HUES6 (cell line): Measurements from ENCODE around the gene TBR1.

Source experiments
- H3K27ac ChIP-seq: 2 replicates; pipeline ENCODE4 v1.7.0; 2013; ENCODE audit warnings: low read depth, mild to moderate bottlenecking, low read length, inconsistent platforms
- H3K27me3 ChIP-seq: 2 replicates; pipeline ENCODE4 v1.6.1; 2013; ENCODE audit warnings: low read length; ENCODE audit not compliant: control insufficient read depth, insufficient read depth
- H3K36me3 ChIP-seq: 2 replicates; pipeline ENCODE4 v1.6.1; 2013; ENCODE audit warnings: low read length; ENCODE audit not compliant: control insufficient read depth, insufficient read depth
- H3K4me1 ChIP-seq: 2 replicates; pipeline ENCODE4 v1.6.1; 2013; ENCODE audit warnings: low read length; ENCODE audit not compliant: control insufficient read depth, insufficient read depth
- H3K4me3 ChIP-seq: 2 replicates; pipeline ENCODE4 v1.5.1; 2013; ENCODE audit warnings: low read depth, low read length
- H3K9ac ChIP-seq: one replicate; pipeline ENCODE4 v1.6.1; 2013; ENCODE audit warnings: mild to moderate bottlenecking, low read length
- H3K9me3 ChIP-seq: 2 replicates; pipeline ENCODE4 v1.6.1; 2013; ENCODE audit warnings: low read depth, low read length; ENCODE audit not compliant: control insufficient read depth, insufficient read depth

The TBR1 gene

DNA sequence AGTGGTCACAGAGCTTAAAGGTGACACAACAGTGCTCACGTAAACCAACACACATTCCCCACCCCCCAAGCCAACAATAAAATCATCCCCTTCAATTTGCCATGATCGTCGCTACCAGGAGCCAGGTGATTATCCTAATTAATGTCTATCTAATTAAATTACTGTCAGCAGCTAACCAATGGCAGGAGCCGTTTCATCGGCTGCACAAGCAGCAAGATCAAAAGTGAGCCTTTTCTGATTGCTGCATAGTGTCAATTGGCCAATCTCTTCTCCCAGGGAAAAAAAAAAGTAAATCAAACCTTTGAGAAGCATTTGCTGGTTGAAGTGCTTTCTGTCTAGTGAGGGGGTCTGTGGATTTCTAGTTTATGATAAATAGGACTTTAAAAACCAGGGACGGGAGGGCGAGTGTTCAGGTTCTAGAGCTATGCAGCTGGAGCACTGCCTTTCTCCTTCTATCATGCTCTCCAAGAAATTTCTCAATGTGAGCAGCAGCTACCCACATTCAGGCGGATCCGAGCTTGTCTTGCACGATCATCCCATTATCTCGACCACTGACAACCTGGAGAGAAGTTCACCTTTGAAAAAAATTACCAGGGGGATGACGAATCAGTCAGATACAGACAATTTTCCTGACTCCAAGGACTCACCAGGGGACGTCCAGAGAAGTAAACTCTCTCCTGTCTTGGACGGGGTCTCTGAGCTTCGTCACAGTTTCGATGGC lies at the start of gene TBR1:
Gene TBR1 (plus strand): TSS at position 311 of the 721 bp plus-strand sequence. CDS start 114 bp downstream, at position 425.
- Histone ChIP-seq H3K36me3 (0 out of 2 replicates have a peak, but pooled peaks cover 2% of the 10 kb centered on the region), H3K27me3 (peaks cover 83% of the 10 kb centered on the region), H3K9me3 (no peaks in the 10 kb centered on the region), H3K4me3 (peak within 1 kb of the TSS; percentile 71), H3K9ac (no peak within 1 kb of the TSS), H3K4me1 (peaks cover 57% of the 10 kb centered on the region), H3K27ac (no peak within 1 kb of the TSS)

DNA sequence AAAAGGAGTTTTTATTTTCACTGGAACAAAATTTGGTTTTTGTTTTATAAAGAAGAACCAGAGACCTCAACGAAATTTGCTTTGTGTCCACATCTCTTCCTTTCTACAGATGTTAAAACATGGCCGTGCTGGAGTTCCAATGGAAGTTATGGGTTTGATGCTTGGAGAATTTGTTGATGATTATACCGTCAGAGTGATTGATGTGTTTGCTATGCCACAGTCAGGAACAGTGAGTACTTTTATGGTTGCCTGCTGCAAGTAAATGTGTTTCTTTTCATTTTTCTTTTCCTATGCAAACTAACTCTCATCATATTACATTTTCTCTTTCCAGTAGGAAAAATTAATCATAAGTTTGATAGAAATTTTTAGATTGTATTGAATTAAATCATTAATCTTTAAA lies 48.4 kb upstream of the TBR1 start:
- peaks cover 70% of the 10 kb centered on the region for H3K4me1 ChIP-seq
- H3K4me3 ChIP-seq = no peak overlapping the region
- peaks cover 9% of the 10 kb centered on the region for H3K36me3 ChIP-seq
- H3K27ac ChIP-seq = no peak overlapping the region
- no peaks in the 10 kb centered on the region for H3K27me3 ChIP-seq
- H3K9me3 ChIP-seq = peaks cover 5% of the 10 kb centered on the region
- no peak overlapping the region for H3K9ac ChIP-seq

DNA sequence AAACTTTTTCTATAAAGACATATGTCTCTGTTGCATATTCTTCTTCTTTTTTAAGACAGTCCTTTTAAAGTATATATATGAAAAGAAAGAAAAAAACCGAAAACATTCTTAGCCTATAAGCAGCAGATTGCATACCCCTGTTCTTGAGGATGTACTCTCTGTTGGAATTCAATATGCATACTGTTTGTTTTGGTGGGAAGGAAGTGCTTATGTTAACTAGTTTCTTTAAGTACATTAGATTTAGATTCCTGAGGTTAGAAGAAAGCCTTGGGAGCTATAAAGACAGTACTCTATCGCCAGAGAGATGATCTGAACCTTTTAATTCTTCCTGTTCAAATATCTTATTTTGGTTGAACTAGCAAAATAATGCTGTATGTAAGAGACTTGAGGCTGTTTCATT lies 46.8 kb upstream of the TBR1 start:
- Histone ChIP-seq H3K4me1 (peaks cover 70% of the 10 kb centered on the region), H3K27ac (no peak overlapping the region), H3K4me3 (no peak overlapping the region), H3K9ac (no peak overlapping the region), H3K27me3 (no peaks in the 10 kb centered on the region), H3K36me3 (peaks cover 6% of the 10 kb centered on the region), H3K9me3 (no peaks in the 10 kb centered on the region)

DNA sequence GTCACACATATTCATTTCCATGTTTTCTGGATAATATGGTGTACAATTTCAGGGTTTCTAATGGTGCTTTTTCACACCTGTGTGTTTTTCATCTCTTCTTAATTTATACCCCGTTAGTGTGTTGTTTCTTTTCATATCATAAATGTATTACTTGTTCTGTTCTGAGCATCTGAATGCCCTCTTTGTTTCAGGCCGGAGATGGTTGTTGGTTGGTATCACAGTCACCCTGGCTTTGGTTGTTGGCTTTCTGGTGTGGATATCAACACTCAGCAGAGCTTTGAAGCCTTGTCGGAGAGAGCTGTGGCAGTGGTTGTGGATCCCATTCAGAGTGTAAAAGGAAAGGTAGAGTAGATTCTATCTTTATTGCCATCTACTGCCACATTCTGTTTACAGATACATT lies 45.1 kb upstream of the TBR1 start:
- Histone ChIP-seq H3K36me3 (peaks cover 6% of the 10 kb centered on the region), H3K9me3 (no peaks in the 10 kb centered on the region), H3K4me1 (peaks cover 68% of the 10 kb centered on the region), H3K9ac (no peak overlapping the region), H3K4me3 (no peak overlapping the region), H3K27me3 (no peaks in the 10 kb centered on the region), H3K27ac (no peak overlapping the region; the same call in 1 of the 2 replicates)

GRCh38 chr2:161371869-161372268 lies 44.2 kb upstream of the TBR1 start:
- peak overlapping the region; percentile 46; the same call in 1 of the 2 replicates for H3K27ac ChIP-seq
- H3K27me3 ChIP-seq = no peaks in the 10 kb centered on the region
- H3K9me3 ChIP-seq = no peaks in the 10 kb centered on the region
- peaks cover 6% of the 10 kb centered on the region for H3K36me3 ChIP-seq
- H3K4me3 ChIP-seq = no peak overlapping the region
- H3K4me1 ChIP-seq = peaks cover 61% of the 10 kb centered on the region
- H3K9ac ChIP-seq = no peak overlapping the region

DNA sequence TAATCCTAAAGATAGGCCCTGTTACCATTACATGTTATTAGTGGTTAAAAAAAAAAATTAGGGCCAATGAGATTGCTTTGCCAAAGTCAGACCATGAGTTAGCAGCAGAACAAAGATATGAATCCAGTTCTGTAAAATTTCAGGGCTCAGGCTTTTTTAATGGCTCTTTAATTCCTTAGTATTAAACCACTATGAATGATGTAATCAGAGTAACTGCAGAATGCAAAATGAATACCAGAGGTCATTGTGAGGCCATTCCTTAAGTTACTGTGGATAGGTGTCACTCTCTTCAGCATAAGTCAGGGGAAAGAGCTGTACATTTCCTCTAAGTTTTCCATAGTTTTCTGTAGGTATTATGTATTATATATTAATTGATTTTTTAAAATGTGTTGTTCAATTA lies 42.2 kb upstream of the TBR1 start:
- H3K36me3 ChIP-seq = peaks cover 6% of the 10 kb centered on the region
- no peaks in the 10 kb centered on the region for H3K9me3 ChIP-seq
- no peaks in the 10 kb centered on the region for H3K27me3 ChIP-seq
- peaks cover 40% of the 10 kb centered on the region for H3K4me1 ChIP-seq
- H3K4me3 ChIP-seq = no peak overlapping the region
- H3K9ac ChIP-seq = no peak overlapping the region
- no peak overlapping the region for H3K27ac ChIP-seq

GRCh38 chr2:161374446-161374845 lies 41.7 kb upstream of the TBR1 start:
- no peak overlapping the region for H3K4me3 ChIP-seq
- H3K9ac ChIP-seq = no peak overlapping the region
- H3K4me1 ChIP-seq = peaks cover 35% of the 10 kb centered on the region
- H3K27ac ChIP-seq = no peak overlapping the region
- H3K9me3 ChIP-seq = no peaks in the 10 kb centered on the region
- H3K36me3 ChIP-seq = peaks cover 6% of the 10 kb centered on the region
- no peaks in the 10 kb centered on the region for H3K27me3 ChIP-seq

DNA sequence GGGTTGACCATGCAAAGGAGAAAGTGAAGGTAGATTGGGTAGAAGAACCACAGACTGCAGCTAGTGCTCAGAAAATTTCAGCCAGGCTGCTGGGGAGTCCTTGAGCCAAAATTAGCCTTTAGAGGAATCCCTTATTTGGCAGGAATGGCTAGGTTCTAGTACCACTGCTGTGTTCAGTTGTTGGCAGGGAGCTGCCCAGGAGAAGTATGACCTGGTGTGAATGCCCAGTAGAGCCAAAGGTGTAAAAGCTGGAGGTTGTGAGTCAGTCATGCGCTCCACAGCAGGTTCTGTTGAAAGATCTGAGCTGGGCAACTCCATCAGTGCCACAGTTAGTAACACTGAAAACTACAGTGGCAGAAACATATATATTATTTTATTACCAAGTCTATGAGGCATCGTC lies 36.4 kb upstream of the TBR1 start:
- no peaks in the 10 kb centered on the region for H3K27me3 ChIP-seq
- no peaks in the 10 kb centered on the region for H3K36me3 ChIP-seq
- no peak overlapping the region for H3K9ac ChIP-seq
- no peak overlapping the region for H3K4me3 ChIP-seq
- H3K4me1 ChIP-seq = 0 out of 2 replicates have a peak, but pooled peaks cover under 1% of the 10 kb centered on the region
- H3K27ac ChIP-seq = no peak overlapping the region
- H3K9me3 ChIP-seq = no peaks in the 10 kb centered on the region

DNA sequence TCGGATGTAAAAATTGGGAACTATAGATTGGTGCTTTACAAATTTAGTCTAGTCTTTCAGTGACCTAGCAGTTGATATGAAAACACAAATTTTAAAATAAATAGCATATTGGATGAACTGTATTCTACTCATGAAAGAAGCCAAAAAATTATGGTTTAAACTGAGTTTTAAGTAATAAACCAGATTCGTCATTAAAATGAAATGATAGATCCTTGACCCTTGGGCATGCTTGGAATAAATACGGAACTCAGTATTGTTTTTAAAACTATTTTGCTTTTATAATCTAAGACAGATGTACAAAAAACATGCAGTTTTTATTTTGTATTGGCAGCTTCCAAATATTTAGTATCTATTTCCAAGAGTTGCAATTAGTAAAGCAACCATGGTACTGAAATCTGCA lies 34.6 kb upstream of the TBR1 start:
- Histone ChIP-seq H3K27ac (no peak overlapping the region), H3K9ac (no peak overlapping the region), H3K27me3 (no peaks in the 10 kb centered on the region), H3K36me3 (peaks cover 7% of the 10 kb centered on the region), H3K9me3 (no peaks in the 10 kb centered on the region), H3K4me3 (no peak overlapping the region), H3K4me1 (no peaks in the 10 kb centered on the region)

DNA sequence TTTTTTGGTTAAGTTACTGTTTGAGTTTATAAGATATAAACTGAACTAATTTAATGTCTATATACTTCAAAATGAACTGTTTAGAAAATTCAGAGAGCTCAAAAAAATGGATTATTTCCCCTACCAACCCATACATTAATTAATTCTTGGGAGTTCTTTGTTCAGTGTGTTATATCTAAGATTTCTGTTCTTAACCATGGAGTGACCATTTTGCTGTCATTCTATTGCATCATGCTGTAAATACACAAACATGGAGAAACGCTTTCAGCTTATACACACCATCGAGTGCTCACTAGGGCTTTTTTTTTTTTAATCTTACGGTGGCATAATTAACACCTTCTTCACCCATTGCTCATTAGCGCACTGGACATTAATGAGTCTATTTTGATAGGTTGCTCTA lies 33.4 kb upstream of the TBR1 start:
- H3K27ac ChIP-seq = peak overlapping the region; percentile 51
- H3K9ac ChIP-seq = no peak overlapping the region
- no peaks in the 10 kb centered on the region for H3K27me3 ChIP-seq
- H3K9me3 ChIP-seq = no peaks in the 10 kb centered on the region
- no peaks in the 10 kb centered on the region for H3K4me1 ChIP-seq
- no peak overlapping the region for H3K4me3 ChIP-seq
- H3K36me3 ChIP-seq = peaks cover 9% of the 10 kb centered on the region

GRCh38 chr2:161384864-161385263 lies 31.2 kb upstream of the TBR1 start:
- Histone ChIP-seq H3K36me3 (peaks cover 11% of the 10 kb centered on the region), H3K27ac (no peak overlapping the region), H3K9me3 (no peaks in the 10 kb centered on the region), H3K4me1 (no peaks in the 10 kb centered on the region), H3K9ac (no peak overlapping the region), H3K27me3 (no peaks in the 10 kb centered on the region), H3K4me3 (no peak overlapping the region)
